ENCODE results near the gene TNFAIP8L1.

The TNFAIP8L1 gene

DNA sequence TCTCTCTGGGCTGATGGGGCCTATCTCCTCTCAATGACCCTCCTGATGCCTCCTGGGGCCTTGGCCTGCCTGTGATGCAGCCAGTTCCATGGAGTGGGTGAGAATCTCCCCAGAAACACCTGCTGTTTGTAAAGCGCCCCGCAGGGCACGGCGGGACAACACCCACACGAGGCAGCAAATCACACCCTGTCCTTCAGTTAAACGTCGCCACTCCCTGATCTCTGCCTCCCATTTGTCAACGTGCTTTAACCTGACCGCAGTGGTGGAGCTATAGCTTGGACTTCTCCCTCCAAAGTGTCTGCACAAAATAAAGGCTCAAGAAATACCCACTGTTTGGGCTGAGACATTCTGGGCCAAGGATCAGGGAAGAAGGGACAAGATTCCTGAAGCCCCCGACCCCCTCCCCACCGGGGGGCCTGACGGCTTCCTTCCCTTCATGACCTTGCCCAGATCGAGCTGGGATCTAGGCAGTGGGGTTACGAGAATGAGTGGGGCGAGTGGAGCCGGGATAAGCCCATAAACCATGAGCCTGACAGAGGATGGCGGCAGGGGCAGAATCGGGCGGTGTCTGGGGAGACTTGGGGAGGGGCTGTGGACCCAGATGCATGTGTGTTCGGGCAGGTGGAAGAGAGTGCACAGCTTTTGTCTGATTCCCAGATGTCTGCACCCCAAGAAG is 22.8 kb downstream of the TNFAIP8L1 start:
- Histone ChIP-seq H3K4me3 (ENCODE audit: low read length, poor library complexity, severe bottlenecking) (no peak overlapping the region), H3K9ac (ENCODE audit: low read depth, low read length, poor library complexity, severe bottlenecking) (no peak overlapping the region), H3K4me1 (ENCODE audit: insufficient read depth, low read length, poor library complexity, severe bottlenecking) (no peaks in the 10 kb centered on the region), H3F3A (ENCODE audit: low read depth) (no peaks in the 10 kb centered on the region), H4K20me1 (ENCODE audit: insufficient read depth, low read length, poor library complexity, severe bottlenecking) (no peaks in the 10 kb centered on the region), H3K36me3 (ENCODE audit: insufficient read depth, low read length) (peaks cover 45% of the 10 kb centered on the region; the same call in 1 of the 2 replicates), H3K9me2 (replicated peaks; ENCODE audit: low read depth, low read length) (no peaks in the 10 kb centered on the region), H3K9me3 (ENCODE audit: insufficient read depth, low read depth, low read length) (no peaks in the 10 kb centered on the region), H3K4me2 (ENCODE audit: low read depth, low read length, poor library complexity, severe bottlenecking) (no peak overlapping the region), H3K27me3 (ENCODE audit: insufficient read depth, low read length, poor library complexity, severe bottlenecking) (no peaks in the 10 kb centered on the region), H2AFZ (ENCODE audit: low read length) (no peak overlapping the region), H3K79me2 (ENCODE audit: insufficient read depth, low read length) (no peaks in the 10 kb centered on the region; the same call in 1 of the 2 replicates)
- TF ChIP-seq EZH2phosphoT487 (IDR thresholded peaks at IDR 0.05; ENCODE audit: borderline replicate concordance) (no peak), CTCF (conservative IDR thresholded peaks at IDR 0.05; ENCODE audit: low read length) (no peak)

GRCh38 chr19:4662812-4663211 is 23.5 kb downstream of the TNFAIP8L1 start:
- H3K27me3 ChIP-seq (ENCODE audit: insufficient read depth, low read length, poor library complexity, severe bottlenecking): no peaks in the 10 kb centered on the region

DNA sequence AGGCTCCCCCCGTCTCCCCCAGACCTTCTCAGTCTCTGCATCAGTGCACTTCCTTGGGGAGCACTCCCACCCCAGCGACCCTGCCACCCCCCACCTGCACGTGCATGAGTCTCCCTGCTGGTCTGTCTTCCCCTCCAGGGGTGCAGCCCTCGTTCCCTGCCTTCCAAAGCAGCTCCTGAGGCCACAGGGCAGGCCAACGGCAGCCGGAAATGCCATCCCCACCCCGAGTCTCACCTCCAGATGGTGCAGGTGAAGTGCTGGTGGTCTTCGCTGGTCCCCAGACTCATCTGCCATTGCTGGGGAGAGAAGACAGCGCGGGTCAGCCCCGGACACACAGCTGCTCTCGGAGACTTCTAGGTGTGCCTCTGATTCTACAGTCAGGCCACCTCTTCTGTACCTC is 25.3 kb downstream of the TNFAIP8L1 start:
- no peak for TF ChIP-seq EZH2phosphoT487 (IDR thresholded peaks at IDR 0.05; ENCODE audit: borderline replicate concordance)
- no peak for TF ChIP-seq CTCF (conservative IDR thresholded peaks at IDR 0.05; ENCODE audit: low read length)
- no peaks in the 10 kb centered on the region for H3K9me3 ChIP-seq (ENCODE audit: insufficient read depth, low read depth, low read length)
- H3F3A ChIP-seq (ENCODE audit: low read depth): no peaks in the 10 kb centered on the region
- H2AFZ ChIP-seq (ENCODE audit: low read length): no peak overlapping the region
- peaks cover 7% of the 10 kb centered on the region for H4K20me1 ChIP-seq (ENCODE audit: insufficient read depth, low read length, poor library complexity, severe bottlenecking)
- H3K9ac ChIP-seq (ENCODE audit: low read depth, low read length, poor library complexity, severe bottlenecking): no peak overlapping the region
- peaks cover 10% of the 10 kb centered on the region for H3K4me1 ChIP-seq (ENCODE audit: insufficient read depth, low read length, poor library complexity, severe bottlenecking)
- peaks cover 17% of the 10 kb centered on the region for H3K79me2 ChIP-seq (ENCODE audit: insufficient read depth, low read length)
- H3K9me2 ChIP-seq (replicated peaks; ENCODE audit: low read depth, low read length): no peaks in the 10 kb centered on the region
- H3K27me3 ChIP-seq (ENCODE audit: insufficient read depth, low read length, poor library complexity, severe bottlenecking): no peaks in the 10 kb centered on the region
- H3K36me3 ChIP-seq (ENCODE audit: insufficient read depth, low read length): peaks cover 27% of the 10 kb centered on the region; the same call in 1 of the 2 replicates
- no peak overlapping the region for H3K4me3 ChIP-seq (ENCODE audit: low read length, poor library complexity, severe bottlenecking)
- no peak overlapping the region for H3K4me2 ChIP-seq (ENCODE audit: low read depth, low read length, poor library complexity, severe bottlenecking)

More at GRCh38 chr19:4662812-4663211, 23.5 kb downstream of the TNFAIP8L1 start:
- Histone ChIP-seq H3K9me2 (replicated peaks; ENCODE audit: low read depth, low read length) (no peaks in the 10 kb centered on the region), H3K9me3 (ENCODE audit: insufficient read depth, low read depth, low read length) (no peaks in the 10 kb centered on the region), H3K4me1 (ENCODE audit: insufficient read depth, low read length, poor library complexity, severe bottlenecking) (no peaks in the 10 kb centered on the region), H3K4me3 (ENCODE audit: low read length, poor library complexity, severe bottlenecking) (no peak overlapping the region), H3K36me3 (ENCODE audit: insufficient read depth, low read length) (peaks cover 40% of the 10 kb centered on the region; the same call in 1 of the 2 replicates), H3K79me2 (ENCODE audit: insufficient read depth, low read length) (no peaks in the 10 kb centered on the region; the same call in 1 of the 2 replicates), H3F3A (ENCODE audit: low read depth) (no peaks in the 10 kb centered on the region), H3K4me2 (ENCODE audit: low read depth, low read length, poor library complexity, severe bottlenecking) (no peak overlapping the region), H2AFZ (ENCODE audit: low read length) (no peak overlapping the region), H4K20me1 (ENCODE audit: insufficient read depth, low read length, poor library complexity, severe bottlenecking) (no peaks in the 10 kb centered on the region), H3K9ac (ENCODE audit: low read depth, low read length, poor library complexity, severe bottlenecking) (no peak overlapping the region)
- no peak for TF ChIP-seq CTCF (conservative IDR thresholded peaks at IDR 0.05; ENCODE audit: low read length)

All from Loucy (cell line).